Testis (tissue), 2 donors: ENCODE data around the gene ZNF184.

Experiments used
- POLR2A ChIP-seq: fragments of 450-650 bp; IDR thresholded peaks from one replicate; pipeline ENCODE4 v1.6.1; 2017; ENCODE audit warnings: antibody characterized with exemption, mild to moderate bottlenecking, moderate library complexity
- TF ChIP-seq, protein P1 (sequence below), 3 experiments: fragments of 450-650 bp in 2 of 3; fragments of 200-600 bp in 1 of 3; sonication (generic) in 1 of 3; IDR thresholded peaks; one replicate each; pipeline ENCODE4 v1.5.1; 2016 to 2019; ENCODE audit warnings: antibody characterized with exemption in 3 of 3, mild to moderate bottlenecking in 2 of 3, moderate library complexity in 1 of 3

DNA sequence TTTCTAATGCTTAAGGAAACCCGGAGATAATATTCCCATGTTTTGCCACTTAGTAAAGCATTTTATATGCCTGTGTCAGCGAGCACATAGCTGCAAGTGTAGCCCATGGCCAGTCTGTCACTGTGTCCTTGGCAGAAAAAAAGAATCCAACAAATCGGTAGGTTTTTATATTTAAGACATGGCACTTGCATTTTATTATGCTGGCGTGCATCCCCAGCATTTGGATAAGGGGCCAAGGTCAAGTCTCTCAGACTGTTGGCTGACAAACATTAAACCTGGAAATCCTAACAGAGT is 1.2 kb upstream of the ZNF184 start:
- TF ChIP-seq POLR2A: no peak
- TF ChIP-seq, protein P1, sequence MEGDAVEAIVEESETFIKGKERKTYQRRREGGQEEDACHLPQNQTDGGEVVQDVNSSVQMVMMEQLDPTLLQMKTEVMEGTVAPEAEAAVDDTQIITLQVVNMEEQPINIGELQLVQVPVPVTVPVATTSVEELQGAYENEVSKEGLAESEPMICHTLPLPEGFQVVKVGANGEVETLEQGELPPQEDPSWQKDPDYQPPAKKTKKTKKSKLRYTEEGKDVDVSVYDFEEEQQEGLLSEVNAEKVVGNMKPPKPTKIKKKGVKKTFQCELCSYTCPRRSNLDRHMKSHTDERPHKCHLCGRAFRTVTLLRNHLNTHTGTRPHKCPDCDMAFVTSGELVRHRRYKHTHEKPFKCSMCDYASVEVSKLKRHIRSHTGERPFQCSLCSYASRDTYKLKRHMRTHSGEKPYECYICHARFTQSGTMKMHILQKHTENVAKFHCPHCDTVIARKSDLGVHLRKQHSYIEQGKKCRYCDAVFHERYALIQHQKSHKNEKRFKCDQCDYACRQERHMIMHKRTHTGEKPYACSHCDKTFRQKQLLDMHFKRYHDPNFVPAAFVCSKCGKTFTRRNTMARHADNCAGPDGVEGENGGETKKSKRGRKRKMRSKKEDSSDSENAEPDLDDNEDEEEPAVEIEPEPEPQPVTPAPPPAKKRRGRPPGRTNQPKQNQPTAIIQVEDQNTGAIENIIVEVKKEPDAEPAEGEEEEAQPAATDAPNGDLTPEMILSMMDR (IDR thresholded peaks at IDR 0.05): no peak
